H1 (cell line): Measurements from ENCODE around the gene CDH26. TPM values are rescaled to one million over a fixed set of nuclear protein-coding genes. Genes with fewer than 3 reads are reported as not detected.

ENCODE experiments used
- ATF2 ChIP-seq: IDR thresholded peaks from 2 replicates; pipeline ENCODE4 v1.6.1; 2012; ENCODE audit warnings: low read length, inconsistent platforms
- ATF3 ChIP-seq: IDR thresholded peaks from 2 replicates; pipeline ENCODE4 v1.6.1; 2011; ENCODE audit warnings: low read depth, mild to moderate bottlenecking, low read length; ENCODE audit not compliant: insufficient read depth
- BCL11A ChIP-seq, 2 experiments: IDR thresholded peaks; one replicate each; pipeline ENCODE4 v1.6.1; 2011; ENCODE audit warnings: low read depth in 2 of 2, low read length in 2 of 2, mild to moderate bottlenecking in 2 of 2
- RAD21 ChIP-seq, 2 experiments: IDR thresholded peaks in 1 of 2; conservative IDR thresholded peaks in 1 of 2; 2 replicates each; pipeline ENCODE4 v1.6.1; 2011; ENCODE audit warnings: low read depth in 2 of 2, low read length in 2 of 2, improper control_type of control experiment in 1 of 2, inconsistent platforms in 1 of 2, mild to moderate bottlenecking in 1 of 2, moderate library complexity in 1 of 2
- SP2 ChIP-seq: IDR thresholded peaks from 2 replicates; pipeline ENCODE4 v1.6.1; 2012; ENCODE audit warnings: mild to moderate bottlenecking, low read length, inconsistent platforms
- polyA plus RNA-seq, 7 experiments: library from polyadenylated mRNA; depleted of rRNA in 3 of 7; stranded (reverse) in 5 of 7; unstranded in 2 of 7; fragments of >200 nt in 5 of 7; fragments of 200-250 nt in 2 of 7; gene quantifications; 1 replicate in 5 of 7; 2 replicates in 1 of 7; 4 replicates in 1 of 7; pipeline versions ENCODE4 v1.2.1 to v1.2.3, GENCODE V29; 2011 to 2013; ENCODE audit warnings: missing spikeins in 2 of 7, mixed read lengths in 2 of 7
- total RNA-seq: library from RNA; stranded (reverse); fragmentation: NEBNext Ultra II Directional; extraction: Animal tissue kit (Norgen Biotek cat#: 25700); gene quantifications from 2 replicates; pipeline ENCODE4 v1.2.1, GENCODE V29; 2021

The CDH26 gene
- total and polyA plus RNA-seq, 2 of the 8 experiments (the other 6 are each of a cell fraction or from before 2014, with no cell fraction given), result 1.5 to 1.7 TPM

- no peak for TF ChIP-seq ATF2
- no peak for TF ChIP-seq BCL11A (IDR thresholded peaks at IDR 0.05; ENCODE audit: low read depth in 2 of 2, low read length in 2 of 2)
- no peak for TF ChIP-seq ATF3
- no peak for TF ChIP-seq SP2
- no peak for TF ChIP-seq RAD21 (IDR thresholded peaks at IDR 0.05 in 1 of 2, conservative IDR thresholded peaks at IDR 0.05 in 1 of 2; ENCODE audit: low read depth in 2 of 2, low read length in 2 of 2)
Observed at GRCh38 chr20:60057866-60058807, 99.9 kb downstream of the CDH26 start (continued).
